Loucy (cell line): Measurements from ENCODE around the gene PGM2.

ENCODE experiments used
- H2AFZ ChIP-seq: fragments of 200-600 bp; sonication (generic); 2 replicates; pipeline ENCODE4 v1.6.0; 2016; ENCODE audit warnings: antibody characterized with exemption, mild to moderate bottlenecking, low read length, moderate library complexity
- H3F3A ChIP-seq: fragments of 200-600 bp; 2 replicates; pipeline ENCODE4 v1.6.0; 2016; ENCODE audit warnings: antibody characterized with exemption, low read depth, mild to moderate bottlenecking
- H3K27me3 ChIP-seq: fragments of 200-600 bp; sonication (generic); 2 replicates; pipeline ENCODE4 v1.6.1; 2014; ENCODE audit warnings: low read length, mild to moderate bottlenecking; ENCODE audit not compliant: insufficient read depth, poor library complexity, severe bottlenecking
- H3K36me3 ChIP-seq: fragments of 200-600 bp; sonication (generic); 2 replicates; pipeline ENCODE4 v1.6.1; 2016; ENCODE audit warnings: low read length; ENCODE audit not compliant: insufficient read depth
- H3K4me1 ChIP-seq: fragments of 200-600 bp; sonication (generic); 2 replicates; pipeline ENCODE4 v1.5.1; 2014; ENCODE audit warnings: low read length, mild to moderate bottlenecking; ENCODE audit not compliant: insufficient read depth, poor library complexity, severe bottlenecking
- H3K4me2 ChIP-seq: fragments of 200-600 bp; sonication (generic); 2 replicates; pipeline ENCODE4 v1.6.0; 2014; ENCODE audit warnings: antibody characterized with exemption, low read length, low read depth, mild to moderate bottlenecking; ENCODE audit not compliant: poor library complexity, severe bottlenecking
- H3K4me3 ChIP-seq: fragments of 200-600 bp; sonication (generic); 2 replicates; pipeline ENCODE4 v1.5.1; 2014; ENCODE audit warnings: low read length, mild to moderate bottlenecking, mixed read lengths; ENCODE audit not compliant: poor library complexity, severe bottlenecking
- H3K79me2 ChIP-seq: fragments of 200-600 bp; sonication (generic); 2 replicates; pipeline ENCODE4 v1.6.1; 2014; ENCODE audit warnings: low read length; ENCODE audit not compliant: insufficient read depth
- H3K9ac ChIP-seq: fragments of 200-600 bp; sonication (generic); 2 replicates; pipeline ENCODE4 v1.6.0; 2014; ENCODE audit warnings: mild to moderate bottlenecking, low read depth, low read length, moderate library complexity; ENCODE audit not compliant: poor library complexity, severe bottlenecking
- H3K9me2 ChIP-seq: fragments of 200-600 bp; sonication (generic); replicated peaks from 2 replicates; pipeline ENCODE4 v1.6.1; 2016; ENCODE audit warnings: low read depth, low read length, mixed read lengths
- H3K9me3 ChIP-seq: fragments of 200-600 bp; sonication (generic); 2 replicates; pipeline ENCODE4 v1.6.1; 2014; ENCODE audit warnings: mild to moderate bottlenecking, antibody characterized with exemption, low read length, low read depth; ENCODE audit not compliant: insufficient read depth
- H4K20me1 ChIP-seq: fragments of 200-600 bp; sonication (generic); 2 replicates; pipeline ENCODE4 v1.6.0; 2014; ENCODE audit warnings: antibody characterized with exemption, low read length, mild to moderate bottlenecking; ENCODE audit not compliant: insufficient read depth, poor library complexity, severe bottlenecking
- EZH2phosphoT487 ChIP-seq: fragments of 200-600 bp; IDR thresholded peaks from 2 replicates; pipeline ENCODE4 v1.6.1; 2018; ENCODE audit warnings: antibody characterized with exemption, mild to moderate bottlenecking, moderate library complexity, borderline replicate concordance
- TF ChIP-seq, protein P1 (sequence below): fragments of 200-600 bp; sonication (generic); conservative IDR thresholded peaks from 2 replicates; pipeline ENCODE4 v1.5.1; 2014; ENCODE audit warnings: mild to moderate bottlenecking, antibody characterized with exemption, low read length

Gene PGM2

DNA sequence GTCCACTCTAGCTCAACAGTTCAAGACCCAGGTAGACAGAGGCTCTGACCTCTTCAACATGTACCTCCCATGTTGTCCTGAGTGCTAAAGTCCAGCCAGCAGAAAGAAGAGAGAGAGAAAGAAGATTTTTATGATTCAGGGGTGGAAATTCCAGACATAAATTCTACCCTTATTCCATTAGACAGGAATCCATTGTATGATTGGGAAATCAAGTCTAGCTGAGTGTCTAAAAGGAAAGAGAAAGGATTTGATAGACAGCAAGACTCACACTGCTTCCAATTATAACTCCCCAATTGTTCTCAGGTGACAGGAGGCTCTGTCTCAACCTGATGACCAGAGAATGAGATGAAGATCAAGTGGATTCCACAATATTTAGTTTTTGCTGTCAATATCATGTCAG is 27.9 kb upstream of the PGM2 start:
- no peak overlapping the region for H3K9ac ChIP-seq
- no peaks in the 10 kb centered on the region for H3K4me1 ChIP-seq
- H4K20me1 ChIP-seq: no peaks in the 10 kb centered on the region
- no peaks in the 10 kb centered on the region for H3K79me2 ChIP-seq
- H3K4me2 ChIP-seq: no peak overlapping the region
- no peak overlapping the region for H3K4me3 ChIP-seq
- H3K36me3 ChIP-seq: no peaks in the 10 kb centered on the region
- H3K27me3 ChIP-seq: no peaks in the 10 kb centered on the region
- H3F3A ChIP-seq: no peaks in the 10 kb centered on the region
- no peak overlapping the region for H2AFZ ChIP-seq
- no peaks in the 10 kb centered on the region for H3K9me2 ChIP-seq
- no peaks in the 10 kb centered on the region for H3K9me3 ChIP-seq
- TF ChIP-seq, protein P1, sequence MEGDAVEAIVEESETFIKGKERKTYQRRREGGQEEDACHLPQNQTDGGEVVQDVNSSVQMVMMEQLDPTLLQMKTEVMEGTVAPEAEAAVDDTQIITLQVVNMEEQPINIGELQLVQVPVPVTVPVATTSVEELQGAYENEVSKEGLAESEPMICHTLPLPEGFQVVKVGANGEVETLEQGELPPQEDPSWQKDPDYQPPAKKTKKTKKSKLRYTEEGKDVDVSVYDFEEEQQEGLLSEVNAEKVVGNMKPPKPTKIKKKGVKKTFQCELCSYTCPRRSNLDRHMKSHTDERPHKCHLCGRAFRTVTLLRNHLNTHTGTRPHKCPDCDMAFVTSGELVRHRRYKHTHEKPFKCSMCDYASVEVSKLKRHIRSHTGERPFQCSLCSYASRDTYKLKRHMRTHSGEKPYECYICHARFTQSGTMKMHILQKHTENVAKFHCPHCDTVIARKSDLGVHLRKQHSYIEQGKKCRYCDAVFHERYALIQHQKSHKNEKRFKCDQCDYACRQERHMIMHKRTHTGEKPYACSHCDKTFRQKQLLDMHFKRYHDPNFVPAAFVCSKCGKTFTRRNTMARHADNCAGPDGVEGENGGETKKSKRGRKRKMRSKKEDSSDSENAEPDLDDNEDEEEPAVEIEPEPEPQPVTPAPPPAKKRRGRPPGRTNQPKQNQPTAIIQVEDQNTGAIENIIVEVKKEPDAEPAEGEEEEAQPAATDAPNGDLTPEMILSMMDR: no peak
- no peak for TF ChIP-seq EZH2phosphoT487

DNA sequence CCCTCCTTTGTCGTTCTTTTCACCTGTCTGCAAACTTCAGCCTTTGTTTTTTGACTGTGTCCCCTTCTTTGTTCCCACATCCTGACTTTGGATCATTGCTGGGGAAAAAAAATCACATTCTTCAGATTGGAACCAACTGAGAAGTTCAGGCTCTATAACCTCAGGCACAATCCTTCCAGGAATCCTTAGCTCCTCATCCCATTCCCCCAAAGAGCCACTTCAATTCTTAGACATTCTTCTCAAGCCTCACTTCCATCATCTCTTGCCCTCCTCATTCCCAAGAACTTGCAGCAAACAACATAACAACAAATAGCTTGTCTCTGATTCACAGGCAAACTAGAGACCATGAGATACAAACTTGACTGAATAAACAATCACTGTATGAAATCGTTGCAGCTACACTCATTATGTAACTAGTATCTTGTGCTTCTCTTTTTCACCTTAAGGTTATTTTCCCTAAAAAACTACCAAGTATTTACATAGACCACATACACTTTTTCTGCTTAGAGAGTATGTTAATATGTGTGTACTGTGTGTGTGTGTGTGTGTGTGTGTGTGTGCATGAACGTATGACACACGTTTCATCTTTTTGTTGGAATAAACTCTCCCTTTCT is 26.4 kb upstream of the PGM2 start:
- H3K9me3 ChIP-seq: no peaks in the 10 kb centered on the region
- no peak overlapping the region for H3K4me3 ChIP-seq
- H3K9me2 ChIP-seq: no peaks in the 10 kb centered on the region
- H3K4me1 ChIP-seq: no peaks in the 10 kb centered on the region
- H3K79me2 ChIP-seq: no peaks in the 10 kb centered on the region
- no peak overlapping the region for H2AFZ ChIP-seq
- no peaks in the 10 kb centered on the region for H4K20me1 ChIP-seq
- H3K4me2 ChIP-seq: no peak overlapping the region
- no peaks in the 10 kb centered on the region for H3K36me3 ChIP-seq
- no peak overlapping the region for H3K9ac ChIP-seq
- no peaks in the 10 kb centered on the region for H3F3A ChIP-seq
- TF ChIP-seq, protein P1: no peak
- no peak for TF ChIP-seq EZH2phosphoT487
- H3K27me3 ChIP-seq: no peaks in the 10 kb centered on the region

DNA sequence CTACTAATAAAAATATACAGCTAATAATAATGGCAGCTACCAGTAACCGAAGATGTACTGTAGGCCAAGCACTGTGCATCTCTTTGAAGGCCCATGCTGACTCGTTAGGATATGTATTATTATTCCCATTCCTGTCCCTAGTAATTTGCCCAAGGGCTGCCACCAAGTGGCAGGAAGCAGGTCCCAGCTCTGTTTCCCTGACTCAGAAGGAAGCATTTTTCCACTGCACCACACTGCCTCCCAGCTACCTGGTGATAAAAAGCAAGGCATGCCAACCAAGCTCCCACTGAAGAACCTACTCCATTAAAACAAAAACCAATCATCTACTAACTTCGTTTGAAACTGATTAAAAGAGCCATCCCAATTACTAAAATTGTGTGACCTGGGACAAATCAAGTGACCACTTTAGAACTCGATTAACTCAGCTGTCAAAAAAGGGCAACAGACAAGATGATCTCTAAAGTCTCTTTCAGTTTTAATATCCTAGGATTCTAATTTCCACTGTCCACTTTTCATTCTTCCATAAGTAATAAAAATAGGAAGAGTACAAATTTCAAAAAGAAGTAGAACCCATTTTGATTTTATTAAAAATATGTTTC is 24.3 kb upstream of the PGM2 start:
- Histone ChIP-seq H3K9me2 (no peaks in the 10 kb centered on the region), H3K36me3 (no peaks in the 10 kb centered on the region), H3K9ac (no peak overlapping the region), H3K4me1 (no peaks in the 10 kb centered on the region), H3K27me3 (no peaks in the 10 kb centered on the region), H3K4me2 (no peak overlapping the region), H3F3A (no peaks in the 10 kb centered on the region), H2AFZ (no peak overlapping the region), H3K79me2 (no peaks in the 10 kb centered on the region), H3K4me3 (no peak overlapping the region), H4K20me1 (no peaks in the 10 kb centered on the region), H3K9me3 (no peaks in the 10 kb centered on the region)
- TF ChIP-seq, protein P1: peak; percentile 55
- TF ChIP-seq EZH2phosphoT487: no peak
